Measurements from ENCODE around the gene OR6J1.

OR6J1 gene

GRCh38 chr14:22666203-22666893, 22.2 kb upstream of the OR6J1 start:
- no peak for TF ChIP-seq TAF1 (IDR thresholded peaks at IDR 0.05; ENCODE audit: borderline replicate concordance, insufficient read depth, low read length)
- no peak for TF ChIP-seq FOXP2 (optimal IDR thresholded peaks at IDR 0.05; ENCODE audit: borderline replicate concordance, extremely low read depth, extremely low read length, insufficient read depth)
- no peak for TF ChIP-seq SIN3A (IDR thresholded peaks at IDR 0.05; ENCODE audit: borderline replicate concordance, insufficient read depth, low read length)
- TF ChIP-seq, protein P1, sequence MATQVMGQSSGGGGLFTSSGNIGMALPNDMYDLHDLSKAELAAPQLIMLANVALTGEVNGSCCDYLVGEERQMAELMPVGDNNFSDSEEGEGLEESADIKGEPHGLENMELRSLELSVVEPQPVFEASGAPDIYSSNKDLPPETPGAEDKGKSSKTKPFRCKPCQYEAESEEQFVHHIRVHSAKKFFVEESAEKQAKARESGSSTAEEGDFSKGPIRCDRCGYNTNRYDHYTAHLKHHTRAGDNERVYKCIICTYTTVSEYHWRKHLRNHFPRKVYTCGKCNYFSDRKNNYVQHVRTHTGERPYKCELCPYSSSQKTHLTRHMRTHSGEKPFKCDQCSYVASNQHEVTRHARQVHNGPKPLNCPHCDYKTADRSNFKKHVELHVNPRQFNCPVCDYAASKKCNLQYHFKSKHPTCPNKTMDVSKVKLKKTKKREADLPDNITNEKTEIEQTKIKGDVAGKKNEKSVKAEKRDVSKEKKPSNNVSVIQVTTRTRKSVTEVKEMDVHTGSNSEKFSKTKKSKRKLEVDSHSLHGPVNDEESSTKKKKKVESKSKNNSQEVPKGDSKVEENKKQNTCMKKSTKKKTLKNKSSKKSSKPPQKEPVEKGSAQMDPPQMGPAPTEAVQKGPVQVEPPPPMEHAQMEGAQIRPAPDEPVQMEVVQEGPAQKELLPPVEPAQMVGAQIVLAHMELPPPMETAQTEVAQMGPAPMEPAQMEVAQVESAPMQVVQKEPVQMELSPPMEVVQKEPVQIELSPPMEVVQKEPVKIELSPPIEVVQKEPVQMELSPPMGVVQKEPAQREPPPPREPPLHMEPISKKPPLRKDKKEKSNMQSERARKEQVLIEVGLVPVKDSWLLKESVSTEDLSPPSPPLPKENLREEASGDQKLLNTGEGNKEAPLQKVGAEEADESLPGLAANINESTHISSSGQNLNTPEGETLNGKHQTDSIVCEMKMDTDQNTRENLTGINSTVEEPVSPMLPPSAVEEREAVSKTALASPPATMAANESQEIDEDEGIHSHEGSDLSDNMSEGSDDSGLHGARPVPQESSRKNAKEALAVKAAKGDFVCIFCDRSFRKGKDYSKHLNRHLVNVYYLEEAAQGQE (IDR thresholded peaks at IDR 0.05; ENCODE audit: insufficient read depth in 1 of 2, low read depth in 2 of 2, low read length in 2 of 2): no peak
- no peak for TF ChIP-seq POLR2AphosphoS5 (IDR thresholded peaks at IDR 0.05; ENCODE audit: low read depth, low read length)

GRCh38 chr14:22664261-22664660, 20.1 kb upstream of the OR6J1 start:
- TF ChIP-seq, protein P1 (IDR thresholded peaks at IDR 0.05; ENCODE audit: insufficient read depth in 1 of 2, low read depth in 2 of 2, low read length in 2 of 2): no peak
- no peak for TF ChIP-seq FOXP2 (optimal IDR thresholded peaks at IDR 0.05; ENCODE audit: borderline replicate concordance, extremely low read depth, extremely low read length, insufficient read depth)

GRCh38 chr14:22660654-22661053, 16.5 kb upstream of the OR6J1 start:
- TF ChIP-seq TAF1 (IDR thresholded peaks at IDR 0.05; ENCODE audit: borderline replicate concordance, insufficient read depth, low read length) (no peak), FOXP2 (optimal IDR thresholded peaks at IDR 0.05; ENCODE audit: borderline replicate concordance, extremely low read depth, extremely low read length, insufficient read depth) (no peak), POLR2AphosphoS5 (IDR thresholded peaks at IDR 0.05; ENCODE audit: low read depth, low read length) (no peak), SIN3A (IDR thresholded peaks at IDR 0.05; ENCODE audit: borderline replicate concordance, insufficient read depth, low read length) (no peak)
- TF ChIP-seq, protein P1 (IDR thresholded peaks at IDR 0.05; ENCODE audit: insufficient read depth in 1 of 2, low read depth in 2 of 2, low read length in 2 of 2): no peak

GRCh38 chr14:22658946-22659345, 14.8 kb upstream of the OR6J1 start:
- TF ChIP-seq POLR2AphosphoS5 (IDR thresholded peaks at IDR 0.05; ENCODE audit: low read depth, low read length): no peak
- TF ChIP-seq SIN3A (IDR thresholded peaks at IDR 0.05; ENCODE audit: borderline replicate concordance, insufficient read depth, low read length): no peak
- no peak for TF ChIP-seq FOXP2 (optimal IDR thresholded peaks at IDR 0.05; ENCODE audit: borderline replicate concordance, extremely low read depth, extremely low read length, insufficient read depth)
- TF ChIP-seq, protein P1 (IDR thresholded peaks at IDR 0.05; ENCODE audit: insufficient read depth in 1 of 2, low read depth in 2 of 2, low read length in 2 of 2): no peak
- TF ChIP-seq TAF1 (IDR thresholded peaks at IDR 0.05; ENCODE audit: borderline replicate concordance, insufficient read depth, low read length): no peak

DNA sequence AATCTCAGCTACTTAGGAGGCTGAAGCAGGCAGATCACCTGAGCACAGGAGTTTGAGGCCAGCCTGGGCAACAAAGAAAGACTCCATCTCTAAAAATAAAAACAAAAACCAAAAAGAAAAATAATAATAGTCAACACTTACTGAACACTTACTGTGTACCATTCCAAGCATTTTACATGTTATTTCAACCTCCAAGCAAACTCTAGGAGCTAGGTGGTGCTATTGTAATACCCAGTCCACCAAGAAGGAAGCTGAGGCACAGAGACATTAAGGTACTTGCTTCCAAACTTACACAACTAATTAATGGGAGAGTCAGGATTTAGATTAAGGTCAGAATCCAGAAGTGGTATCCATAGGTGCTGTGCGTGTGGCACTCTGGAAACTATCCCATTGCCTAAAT, 13.7 kb upstream of the OR6J1 start:
- TF ChIP-seq TAF1 (IDR thresholded peaks at IDR 0.05; ENCODE audit: borderline replicate concordance, insufficient read depth, low read length) (no peak), FOXP2 (optimal IDR thresholded peaks at IDR 0.05; ENCODE audit: borderline replicate concordance, extremely low read depth, extremely low read length, insufficient read depth) (no peak), SIN3A (IDR thresholded peaks at IDR 0.05; ENCODE audit: borderline replicate concordance, insufficient read depth, low read length) (no peak), POLR2AphosphoS5 (IDR thresholded peaks at IDR 0.05; ENCODE audit: low read depth, low read length) (no peak)
- TF ChIP-seq, protein P1 (IDR thresholded peaks at IDR 0.05; ENCODE audit: insufficient read depth in 1 of 2, low read depth in 2 of 2, low read length in 2 of 2): no peak
